ENCODE results near the gene ADCY3. TPM values are rescaled to one million over a fixed set of nuclear protein-coding genes. Genes with fewer than 3 reads are reported as not detected.

The ADCY3 gene
- total RNA-seq (2013) = 7.0 TPM
- polyA plus RNA-seq (1 to 10 TPM; 2.5 to 9.3 (median 3.5) TPM), polyA minus RNA-seq (6.1 and 6.2 TPM in 2 replicates), total RNA-seq (13.9 to 61.6 (median 17.8) reads per million in 11 experiments)

- H2AFZ ChIP-seq (ENCODE audit: insufficient read depth, low read depth, low read length, poor library complexity, severe bottlenecking) = peak within 1 kb of the TSS; percentile 77
- Mint-ChIP-seq H3K4me1 (peaks cover 30% of the 10 kb centered on the region), H3K27ac (no peak within 1 kb of the TSS), H3K9me3 (no peaks in the 10 kb centered on the region), H3K4me3 (peak within 1 kb of the TSS; percentile 85 to 92), H3K36me3 (peaks cover 4 to 10% of the 10 kb centered on the region in 2 donors), H3K27me3 (ENCODE audit: low read depth in 3 of 3) (peaks cover 17 to 27% (median 18%) of the 10 kb centered on the region in 3 donors)
- H3K27me3 ChIP-seq (ENCODE audit: control insufficient read depth in 2 of 2, insufficient read depth in 2 of 2, low read length in 2 of 2) = peaks cover 4 to 20% of the 10 kb centered on the region in 2 donors
- peak in 2 of 3 donors; percentile 12 to 15 for DNase-seq
- peak within 1 kb of the TSS; percentile 78 for H3K4me2 ChIP-seq (replicated peaks; ENCODE audit: extremely low read depth, low read length, poor library complexity, severe bottlenecking)
- no peaks in the 10 kb centered on the region for H4K20me1 ChIP-seq (ENCODE audit: insufficient read depth, low read length)
- H3K9me3 ChIP-seq (replicated peaks in 1 of 2; ENCODE audit: control insufficient read depth in 1 of 2, insufficient read depth in 1 of 2, low read length in 2 of 2) = no peaks in the 10 kb centered on the region
- peak within 1 kb of the TSS; percentile 33 to 72 (median 34) for H3K4me3 ChIP-seq (replicated peaks in 1 of 3; ENCODE audit: low read depth in 2 of 3, low read length in 3 of 3)
- TF ChIP-seq CTCF (IDR thresholded peaks at IDR 0.05) = no peak
- no peak within 1 kb of the TSS for H3K27ac ChIP-seq (ENCODE audit: low read depth in 1 of 2, low read length in 2 of 2)
- no peaks in the 10 kb centered on the region for H3K36me3 ChIP-seq (replicated peaks in 1 of 2; ENCODE audit: control insufficient read depth in 1 of 2, insufficient read depth in 2 of 2, low read length in 2 of 2)
- intact Hi-C loops (cut with micrococcal nuclease) = no loop called here
- H3K9ac ChIP-seq (ENCODE audit: insufficient read depth, low read length, poor library complexity, severe bottlenecking) = peak within 1 kb of the TSS; percentile 51
- H3K4me1 ChIP-seq (ENCODE audit: control insufficient read depth in 1 of 2, insufficient read depth in 2 of 2, low read length in 2 of 2) = peaks cover 10 to 17% of the 10 kb centered on the region in 2 donors
- no peaks in the 10 kb centered on the region for H3K79me2 ChIP-seq (ENCODE audit: insufficient read depth, low read length)
- under 1% methylated on average over 103 of the region's 103 CpGs for WGBS (ENCODE audit: insufficient coverage)
These were observed at the start of gene ADCY3 for GRCh38 chr2:24920098-24920808. Gene ADCY3, minus strand, starts transcription at chr2:24920237. Its CDS starts 1,250 bp downstream, at chr2:24918987.

- H3K4me1 ChIP-seq (ENCODE audit: control insufficient read depth in 1 of 2, insufficient read depth in 2 of 2, low read length in 2 of 2) = peaks cover 6 to 26% of the 10 kb centered on the region in 2 donors
- Mint-ChIP-seq H3K4me3 (no peak overlapping the region), H3K4me1 (peaks cover 11% of the 10 kb centered on the region), H3K36me3 (peaks cover 19 to 23% of the 10 kb centered on the region in 2 donors), H3K27me3 (ENCODE audit: low read depth in 3 of 3) (no peaks in the 10 kb centered on the region), H3K27ac (no peak overlapping the region), H3K9me3 (no peaks in the 10 kb centered on the region)
- H3K9me3 ChIP-seq (replicated peaks in 1 of 2; ENCODE audit: control insufficient read depth in 1 of 2, insufficient read depth in 1 of 2, low read length in 2 of 2) = no peaks in the 10 kb centered on the region
- WGBS (ENCODE audit: insufficient coverage) = no CpG with 5 or more reads among the region's 1 CpG
- no peak overlapping the region for H2AFZ ChIP-seq (ENCODE audit: insufficient read depth, low read depth, low read length, poor library complexity, severe bottlenecking)
- peaks cover 10 to 22% of the 10 kb centered on the region in 2 donors for H3K36me3 ChIP-seq (replicated peaks in 1 of 2; ENCODE audit: control insufficient read depth in 1 of 2, insufficient read depth in 2 of 2, low read length in 2 of 2)
- no peak overlapping the region for H3K9ac ChIP-seq (ENCODE audit: insufficient read depth, low read length, poor library complexity, severe bottlenecking)
- H3K27ac ChIP-seq (ENCODE audit: low read depth in 1 of 2, low read length in 2 of 2) = no peak overlapping the region
- H3K27me3 ChIP-seq (ENCODE audit: control insufficient read depth in 2 of 2, insufficient read depth in 2 of 2, low read length in 2 of 2) = no peaks in the 10 kb centered on the region
- DNase-seq = no peak
- TF ChIP-seq CTCF (IDR thresholded peaks at IDR 0.05) = no peak
- intact Hi-C loops (cut with micrococcal nuclease) = loop anchor here (5.0 kb wide), 2 partner anchors 73 to 177 kb away; partner anchors contain the start of genes CENPO (in 1 of the 2), EFR3B (in 1 of the 2) and PTRHD1 (in 1 of the 2)
- H4K20me1 ChIP-seq (ENCODE audit: insufficient read depth, low read length) = no peaks in the 10 kb centered on the region
- H3K4me3 ChIP-seq (replicated peaks in 1 of 3; ENCODE audit: low read depth in 2 of 3, low read length in 3 of 3) = no peak overlapping the region
- H3K79me2 ChIP-seq (ENCODE audit: insufficient read depth, low read length) = peaks cover 30% of the 10 kb centered on the region
- no peak overlapping the region for H3K4me2 ChIP-seq (replicated peaks; ENCODE audit: extremely low read depth, low read length, poor library complexity, severe bottlenecking)
These were observed 49.7 kb upstream of the ADCY3 start for GRCh38 chr2:24969784-24970183.
